HG02840 (cell line): Measurements from ENCODE around the gene BTBD7.
"Not testable (repeated sequence)": the region's sequence is repeated elsewhere in the genome, so short reads cannot be mapped to it uniquely, and the experiment has no call there.

Source experiments
- ATAC-seq: cut with Tn5 transposase; IDR thresholded peaks from one replicate; pipeline ENCODE4 v1.9.1; 2021; ENCODE audit warnings: mild to moderate bottlenecking, moderate library complexity, moderate number of reproducible peaks; ENCODE audit not compliant: unreplicated experiment, low FRiP score

The BTBD7 gene

GRCh38 chr14:93332853-93333630, at the start of gene BTBD7:
Gene BTBD7, minus strand, starts transcription at chr14:93333036. Its CDS starts 36,985 bp downstream, at chr14:93296051.
- peak; percentile 72 for ATAC-seq

- ATAC-seq: no peak
Measured at GRCh38 chr14:93381644-93382043, 48.8 kb upstream of the BTBD7 start.

GRCh38 chr14:93379831-93380230, 47.0 kb upstream of the BTBD7 start:
- no peak for ATAC-seq

GRCh38 chr14:93375673-93376156, 42.9 kb upstream of the BTBD7 start:
- ATAC-seq: peak; percentile 86

- peak; percentile 70 for ATAC-seq
Measured at GRCh38 chr14:93369713-93370266, 37.0 kb upstream of the BTBD7 start.

- ATAC-seq: peak; percentile 25
Measured at GRCh38 chr14:93368996-93369712, 36.3 kb upstream of the BTBD7 start.

- not testable (repeated sequence) for ATAC-seq
Measured at GRCh38 chr14:93354873-93355272, 22.0 kb upstream of the BTBD7 start.

GRCh38 chr14:93348292-93348691, 15.5 kb upstream of the BTBD7 start:
- no peak for ATAC-seq

- no peak for ATAC-seq
Measured at GRCh38 chr14:93347850-93348249, 15.0 kb upstream of the BTBD7 start.

GRCh38 chr14:93346926-93347721, 14.3 kb upstream of the BTBD7 start, which contains the start of gene COX8C:
Gene COX8C, plus strand, starts transcription at chr14:93347182. Its CDS starts 87 bp downstream, at chr14:93347269.
- ATAC-seq: no peak

- no peak for ATAC-seq
Measured at GRCh38 chr14:93343797-93344196, 11.0 kb upstream of the BTBD7 start.

- no peak for ATAC-seq
Measured at GRCh38 chr14:93343266-93343665, 10.4 kb upstream of the BTBD7 start.

GRCh38 chr14:93337884-93338283, 5.0 kb upstream of the BTBD7 start:
- ATAC-seq: no peak

- ATAC-seq: no peak
Measured at GRCh38 chr14:93337143-93337753, 4.4 kb upstream of the BTBD7 start.

GRCh38 chr14:93333631-93334103, 831 bp upstream of the BTBD7 start:
- ATAC-seq: no peak

- ATAC-seq: peak; percentile 56
Measured at GRCh38 chr14:93332397-93332852, 411 bp downstream of the BTBD7 start.

- ATAC-seq: no peak
Measured at GRCh38 chr14:93331728-93332396, 974 bp downstream of the BTBD7 start.

GRCh38 chr14:93331002-93331727, 1.7 kb downstream of the BTBD7 start:
- ATAC-seq: no peak

GRCh38 chr14:93330609-93331000, 2.2 kb downstream of the BTBD7 start:
- no peak for ATAC-seq
